Neural cell (in vitro differentiated cells): ENCODE measurements around the gene DNASE2. TPM values are rescaled to one million over a fixed set of nuclear protein-coding genes. Genes with fewer than 3 reads are reported as not detected.

ENCODE experiments used
- H2AFZ ChIP-seq: fragments of 200-600, 300-800 bp; sonication (generic), shearing (Covaris generic); 2 replicates; pipeline ENCODE4 v1.6.0; 2014; ENCODE audit warnings: low read depth, mild to moderate bottlenecking, antibody characterized with exemption, low read length, moderate library complexity
- H3F3A ChIP-seq: fragments of 200-600 bp; shearing (Covaris generic); 2 replicates; pipeline ENCODE4 v1.6.1; 2016; ENCODE audit warnings: mild to moderate bottlenecking, moderate library complexity, mixed read lengths, antibody characterized with exemption, low read length; ENCODE audit not compliant: insufficient read depth, poor library complexity, severe bottlenecking
- H3K27ac ChIP-seq: fragments of 200-600, 300-800 bp; sonication (generic), shearing (Covaris generic); 2 replicates; pipeline ENCODE4 v1.5.1; 2014; ENCODE audit warnings: mild to moderate bottlenecking, low read length, moderate library complexity
- H3K27me3 ChIP-seq: fragments of 300-800, 200-600 bp; sonication (generic), shearing (Covaris generic); 2 replicates; pipeline ENCODE4 v1.6.0; 2014; ENCODE audit warnings: mild to moderate bottlenecking, low read depth, low read length, moderate library complexity; ENCODE audit not compliant: insufficient read depth
- H3K36me3 ChIP-seq: fragments of 300-800, 200-600 bp; sonication (generic), shearing (Covaris generic); 2 replicates; pipeline ENCODE4 v1.5.1; 2014; ENCODE audit warnings: mild to moderate bottlenecking, antibody characterized with exemption, low read length, moderate library complexity; ENCODE audit not compliant: insufficient read depth
- H3K4me2 ChIP-seq: fragments of 300-800, 200-600 bp; sonication (generic), shearing (Covaris generic); 2 replicates; pipeline ENCODE4 v1.6.0; 2014; ENCODE audit warnings: mild to moderate bottlenecking, low read length
- H3K4me3 ChIP-seq: fragments of 300-800, 200-600 bp; sonication (generic), shearing (Covaris generic); 2 replicates; pipeline ENCODE4 v1.5.1; 2014; ENCODE audit warnings: mild to moderate bottlenecking, low read length, moderate library complexity
- H3K79me2 ChIP-seq: fragments of 200-600 bp; shearing (Covaris generic); replicated peaks from 2 replicates; pipeline ENCODE4 v1.6.0; 2014; ENCODE audit warnings: mild to moderate bottlenecking, low read length, moderate library complexity; ENCODE audit not compliant: insufficient read depth
- H3K9ac ChIP-seq: fragments of 300-800, 200-600 bp; sonication (generic), shearing (Covaris generic); 2 replicates; pipeline ENCODE4 v1.6.1; 2016; ENCODE audit warnings: mild to moderate bottlenecking, low read length, mixed read lengths
- H3K9me2 ChIP-seq: fragments of 200-600 bp; shearing (Covaris generic); 2 replicates; pipeline ENCODE4 v1.6.1; 2016; ENCODE audit warnings: mild to moderate bottlenecking, low read length, mixed read lengths; ENCODE audit not compliant: insufficient read depth
- H3K9me3 ChIP-seq: fragments of 200-600, 300-800 bp; sonication (generic), shearing (Covaris generic); 2 replicates; pipeline ENCODE4 v1.6.1; 2016; ENCODE audit warnings: mild to moderate bottlenecking, mixed run types, low read length, moderate library complexity, mixed read lengths
- H4K20me1 ChIP-seq: fragments of 200-600 bp; shearing (Covaris generic); 2 replicates; pipeline ENCODE4 v1.6.1; 2016; ENCODE audit warnings: mild to moderate bottlenecking, mixed run types; ENCODE audit not compliant: insufficient read depth
- CTCF ChIP-seq: fragments of 450-650 bp; IDR thresholded peaks from 2 replicates; pipeline ENCODE4 v1.5.1; 2014; ENCODE audit warnings: antibody characterized with exemption, mild to moderate bottlenecking, moderate library complexity; ENCODE audit not compliant: poor library complexity, severe bottlenecking
- EP300 ChIP-seq: fragments of 450-650 bp; conservative IDR thresholded peaks from 2 replicates; pipeline ENCODE4 v1.6.1; 2014; ENCODE audit warnings: antibody characterized with exemption, mild to moderate bottlenecking, moderate library complexity; ENCODE audit not compliant: poor library complexity, severe bottlenecking
- EZH2 ChIP-seq: fragments of 200-600, 300-800 bp; shearing (Covaris generic), sonication (generic); IDR thresholded peaks from 2 replicates; pipeline ENCODE4 v1.6.1; 2014; ENCODE audit warnings: antibody characterized with exemption, low read length, borderline replicate concordance, mild to moderate bottlenecking; ENCODE audit not compliant: insufficient read depth, poor library complexity, severe bottlenecking
- MXI1 ChIP-seq: fragments of 450-650 bp; conservative IDR thresholded peaks from 2 replicates; pipeline ENCODE4 v1.6.1; 2014; ENCODE audit warnings: antibody characterized with exemption, mild to moderate bottlenecking; ENCODE audit not compliant: poor library complexity, severe bottlenecking
- POLR2AphosphoS5 ChIP-seq: IDR thresholded peaks from 2 replicates; pipeline ENCODE4 v1.6.1; 2012
- RAD21 ChIP-seq: fragments of 450-650 bp; conservative IDR thresholded peaks from 2 replicates; pipeline ENCODE4 v1.6.1; 2014; ENCODE audit warnings: antibody characterized with exemption, mild to moderate bottlenecking, moderate library complexity
- REST ChIP-seq: IDR thresholded peaks from 2 replicates; pipeline ENCODE4 v1.6.1; 2012; ENCODE audit warnings: borderline replicate concordance
- SMC3 ChIP-seq: fragments of 450-650 bp; conservative IDR thresholded peaks from 2 replicates; pipeline ENCODE4 v1.6.1; 2014; ENCODE audit warnings: antibody characterized with exemption, mild to moderate bottlenecking, moderate library complexity; ENCODE audit not compliant: poor library complexity
- TAF1 ChIP-seq: IDR thresholded peaks from 2 replicates; pipeline ENCODE4 v1.6.1; 2012; ENCODE audit warnings: low read depth
- polyA plus RNA-seq: library from polyadenylated mRNA; depleted of rRNA; stranded (reverse); fragments of >200 nt; gene quantifications from 2 replicates; pipeline ENCODE4 v1.2.3, GENCODE V29; 2014

The DNASE2 gene
- polyA plus RNA-seq, 1 donor from 2014 or later = 0.59 TPM

- H3K9ac ChIP-seq = no peak overlapping the region
- H3K4me3 ChIP-seq = no peak overlapping the region
- no peaks in the 10 kb centered on the region for H3K9me3 ChIP-seq
- H3K36me3 ChIP-seq = no peaks in the 10 kb centered on the region
- H3K79me2 ChIP-seq = peaks cover 19% of the 10 kb centered on the region
- H3K27ac ChIP-seq = no peak overlapping the region
- H3K9me2 ChIP-seq = no peaks in the 10 kb centered on the region
- no peak overlapping the region for H2AFZ ChIP-seq
- H3K27me3 ChIP-seq = peaks cover 40% of the 10 kb centered on the region
- TF ChIP-seq SMC3 = no peak
- no peak for TF ChIP-seq CTCF
- no peak for TF ChIP-seq TAF1
- no peak for TF ChIP-seq EZH2
- TF ChIP-seq REST = no peak
- TF ChIP-seq EP300 = no peak
- no peak for TF ChIP-seq MXI1
- no peak for TF ChIP-seq RAD21
- TF ChIP-seq POLR2AphosphoS5 = no peak
- peaks cover 1% of the 10 kb centered on the region for H4K20me1 ChIP-seq
- no peaks in the 10 kb centered on the region for H3F3A ChIP-seq
- H3K4me2 ChIP-seq = no peak overlapping the region
Measured at GRCh38 chr19:12836529-12836863, 44.8 kb downstream of the DNASE2 start.

GRCh38 chr19:12834976-12835757, 46.1 kb downstream of the DNASE2 start:
- Histone ChIP-seq H3K9me2 (no peaks in the 10 kb centered on the region), H3K27me3 (peaks cover 53% of the 10 kb centered on the region), H4K20me1 (no peaks in the 10 kb centered on the region), H3K4me2 (no peak overlapping the region), H3K9ac (no peak overlapping the region), H3K9me3 (no peaks in the 10 kb centered on the region), H2AFZ (no peak overlapping the region), H3F3A (no peaks in the 10 kb centered on the region), H3K36me3 (no peaks in the 10 kb centered on the region), H3K4me3 (peak overlapping the region; percentile 79), H3K27ac (no peak overlapping the region), H3K79me2 (peaks cover 6% of the 10 kb centered on the region)
- TF ChIP-seq REST (no peak), EP300 (no peak), MXI1 (no peak), CTCF (no peak), TAF1 (no peak), POLR2AphosphoS5 (no peak)
